ENCODE measurements around the gene PDCD2L. TPM values are rescaled to one million over a fixed set of nuclear protein-coding genes. Genes with fewer than 3 reads are reported as not detected.
"Not testable (repeated sequence)": the region's sequence is repeated elsewhere in the genome, so short reads cannot be mapped to it uniquely, and the experiment has no call there.

Gene PDCD2L
- total RNA-seq, 1 experiment from 2014 or later: 27.1 TPM

- no TSS peak for BruUV-seq (replicated peaks)
- Histone ChIP-seq H3K36me3 (ENCODE audit: insufficient read depth, low read length, poor library complexity, severe bottlenecking) (peaks cover 81% of the 10 kb centered on the region), H3K27ac (ENCODE audit: low read depth, low read length, poor library complexity, severe bottlenecking) (no peak overlapping the region), H3K27me3 (replicated peaks; ENCODE audit: insufficient read depth, low read depth, low read length, poor library complexity) (no peaks in the 10 kb centered on the region), H3K4me3 (ENCODE audit: low read depth, low read length, poor library complexity, severe bottlenecking) (no peak overlapping the region), H3K9me3 (ENCODE audit: low read depth, low read length, poor library complexity, severe bottlenecking) (no peaks in the 10 kb centered on the region), H3K4me1 (ENCODE audit: insufficient read depth, low read length, poor library complexity, severe bottlenecking) (no peaks in the 10 kb centered on the region)
- TF ChIP-seq EZH2 (IDR thresholded peaks at IDR 0.05; ENCODE audit: borderline replicate concordance, low read depth, low read length, poor library complexity, severe bottlenecking) (no peak), CTCF (conservative IDR thresholded peaks at IDR 0.05; ENCODE audit: low read depth, low read length) (no peak)
- no peak for DNase-seq (ENCODE audit: low spot score)
- CTCF ChIA-PET: no interaction called here
- intact Hi-C loops (cut with micrococcal nuclease; ENCODE audit: unreplicated experiment): no loop called here
- POLR2A ChIA-PET (ENCODE audit: low non-redundant PET): no interaction called here
Observed at GRCh38 chr19:34452723-34453122, 48.5 kb downstream of the PDCD2L start.

- CTCF ChIA-PET: no interaction called here
- Histone ChIP-seq H3K27me3 (replicated peaks; ENCODE audit: insufficient read depth, low read depth, low read length, poor library complexity) (no peaks in the 10 kb centered on the region), H3K4me3 (ENCODE audit: low read depth, low read length, poor library complexity, severe bottlenecking) (no peak overlapping the region), H3K36me3 (ENCODE audit: insufficient read depth, low read length, poor library complexity, severe bottlenecking) (peaks cover 81% of the 10 kb centered on the region), H3K27ac (ENCODE audit: low read depth, low read length, poor library complexity, severe bottlenecking) (no peak overlapping the region), H3K4me1 (ENCODE audit: insufficient read depth, low read length, poor library complexity, severe bottlenecking) (no peaks in the 10 kb centered on the region), H3K9me3 (ENCODE audit: low read depth, low read length, poor library complexity, severe bottlenecking) (no peaks in the 10 kb centered on the region)
- BruUV-seq (replicated peaks): no TSS peak
- intact Hi-C loops (cut with micrococcal nuclease; ENCODE audit: unreplicated experiment): no loop called here
- DNase-seq (ENCODE audit: low spot score): no peak
- TF ChIP-seq CTCF (conservative IDR thresholded peaks at IDR 0.05; ENCODE audit: low read depth, low read length): no peak
- TF ChIP-seq EZH2 (IDR thresholded peaks at IDR 0.05; ENCODE audit: borderline replicate concordance, low read depth, low read length, poor library complexity, severe bottlenecking): no peak
- POLR2A ChIA-PET (ENCODE audit: low non-redundant PET): no interaction called here
Observed at GRCh38 chr19:34454091-34454490, 49.9 kb downstream of the PDCD2L start.

- BruUV-seq (replicated peaks): no TSS peak
- intact Hi-C loops (cut with micrococcal nuclease; ENCODE audit: unreplicated experiment): no loop called here
- no peak for TF ChIP-seq CTCF (conservative IDR thresholded peaks at IDR 0.05; ENCODE audit: low read depth, low read length)
- TF ChIP-seq EZH2 (IDR thresholded peaks at IDR 0.05; ENCODE audit: borderline replicate concordance, low read depth, low read length, poor library complexity, severe bottlenecking): no peak
- H3K4me3 ChIP-seq (ENCODE audit: low read depth, low read length, poor library complexity, severe bottlenecking): no peak overlapping the region
- H3K27ac ChIP-seq (ENCODE audit: low read depth, low read length, poor library complexity, severe bottlenecking): no peak overlapping the region
- POLR2A ChIA-PET (ENCODE audit: low non-redundant PET): no interaction called here
- no peaks in the 10 kb centered on the region for H3K4me1 ChIP-seq (ENCODE audit: insufficient read depth, low read length, poor library complexity, severe bottlenecking)
- no peaks in the 10 kb centered on the region for H3K27me3 ChIP-seq (replicated peaks; ENCODE audit: insufficient read depth, low read depth, low read length, poor library complexity)
- CTCF ChIA-PET: no interaction called here
- peaks cover 81% of the 10 kb centered on the region for H3K36me3 ChIP-seq (ENCODE audit: insufficient read depth, low read length, poor library complexity, severe bottlenecking)
- H3K9me3 ChIP-seq (ENCODE audit: low read depth, low read length, poor library complexity, severe bottlenecking): no peaks in the 10 kb centered on the region
- no peak for DNase-seq (ENCODE audit: low spot score)
Observed at GRCh38 chr19:34454685-34455084, 50.5 kb downstream of the PDCD2L start.

GRCh38 chr19:34455783-34456480, 51.7 kb downstream of the PDCD2L start:
- intact Hi-C loops (cut with micrococcal nuclease; ENCODE audit: unreplicated experiment); H3K4me1 ChIP-seq (ENCODE audit: insufficient read depth, low read length, poor library complexity, severe bottlenecking); DNase-seq (ENCODE audit: low spot score); H3K27me3 ChIP-seq (replicated peaks; ENCODE audit: insufficient read depth, low read depth, low read length, poor library complexity); H3K9me3 ChIP-seq (ENCODE audit: low read depth, low read length, poor library complexity, severe bottlenecking); POLR2A ChIA-PET (ENCODE audit: low non-redundant PET); BruUV-seq (replicated peaks); CTCF ChIA-PET; H3K27ac ChIP-seq (ENCODE audit: low read depth, low read length, poor library complexity, severe bottlenecking); H3K4me3 ChIP-seq (ENCODE audit: low read depth, low read length, poor library complexity, severe bottlenecking): not testable (repeated sequence)
- peaks cover 81% of the 10 kb centered on the region for H3K36me3 ChIP-seq (ENCODE audit: insufficient read depth, low read length, poor library complexity, severe bottlenecking)
